Progenitor cell of endocrine pancreas (in vitro differentiated cells): ENCODE measurements around the gene CCL7. TPM values are rescaled to one million over a fixed set of nuclear protein-coding genes. Genes with fewer than 3 reads are reported as not detected.

ENCODE experiments used
- DNase-seq: peaks from one replicate; pipeline ENCODE4 v3.0.0; 2021; ENCODE audit warnings: low spot score; ENCODE audit not compliant: unreplicated experiment
- H3K27ac Mint-ChIP-seq: 2 replicates; pipeline ENCODE4 v1.8.0; 2021; ENCODE audit warnings: mild to moderate bottlenecking, moderate library complexity, mixed read lengths
- H3K27me3 Mint-ChIP-seq: 2 replicates; pipeline ENCODE4 v1.8.0; 2021; ENCODE audit warnings: mixed read lengths
- H3K36me3 Mint-ChIP-seq: 2 replicates; pipeline ENCODE4 v1.8.0; 2022; ENCODE audit warnings: mixed read lengths; ENCODE audit not compliant: insufficient read depth
- H3K4me1 Mint-ChIP-seq: 2 replicates; pipeline ENCODE4 v1.8.0; 2021; ENCODE audit warnings: low read depth, mixed read lengths
- H3K4me3 Mint-ChIP-seq: 2 replicates; pipeline ENCODE4 v1.8.0; 2021; ENCODE audit warnings: low read depth, mild to moderate bottlenecking, moderate library complexity, mixed read lengths
- H3K9me3 Mint-ChIP-seq: 2 replicates; pipeline ENCODE4 v1.8.0; 2021; ENCODE audit warnings: low read depth, mixed read lengths
- total RNA-seq: library from RNA; stranded (reverse); gene quantifications from 2 replicates; pipeline ENCODE4 v1.2.1, GENCODE V29; 2021
- TF ChIP-seq, protein P1 (sequence below): fragments of 200-600 bp; sonication (generic); IDR thresholded peaks from one replicate; pipeline ENCODE4 v1.5.0; 2021; ENCODE audit warnings: antibody characterized with exemption, mild to moderate bottlenecking; ENCODE audit not compliant: unreplicated experiment

CCL7 gene
- total RNA-seq, 1 donor from 2014 or later, result not detected

DNA sequence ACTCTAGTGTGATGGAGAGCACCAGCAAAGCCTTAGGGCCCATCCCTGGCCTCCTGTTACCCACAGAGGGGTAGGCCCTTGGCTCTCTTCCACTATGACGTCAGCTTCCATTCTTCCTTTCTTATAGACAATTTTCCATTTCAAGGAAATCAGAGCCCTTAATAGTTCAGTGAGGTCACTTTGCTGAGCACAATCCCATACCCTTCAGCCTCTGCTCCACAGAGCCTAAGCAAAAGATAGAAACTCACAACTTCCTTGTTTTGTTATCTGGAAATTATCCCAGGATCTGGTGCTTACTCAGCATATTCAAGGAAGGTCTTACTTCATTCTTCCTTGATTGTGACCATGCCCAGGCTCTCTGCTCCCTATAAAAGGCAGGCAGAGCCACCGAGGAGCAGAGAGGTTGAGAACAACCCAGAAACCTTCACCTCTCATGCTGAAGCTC is 49.0 kb downstream of the CCL7 start, which contains the start of gene CCL8:
TSS of gene CCL8 (plus strand) at position 397 of the 445 bp plus-strand sequence. CDS start 67 bp downstream, outside the sequence.
- H3K4me1 Mint-ChIP-seq, result peaks cover 3% of the 10 kb centered on the region
- no peak within 1 kb of the TSS for H3K4me3 Mint-ChIP-seq
- no peaks in the 10 kb centered on the region for H3K9me3 Mint-ChIP-seq
- no peak within 1 kb of the TSS for H3K27ac Mint-ChIP-seq
- H3K36me3 Mint-ChIP-seq, result no peaks in the 10 kb centered on the region
- DNase-seq, result no peak
- TF ChIP-seq, protein P1, sequence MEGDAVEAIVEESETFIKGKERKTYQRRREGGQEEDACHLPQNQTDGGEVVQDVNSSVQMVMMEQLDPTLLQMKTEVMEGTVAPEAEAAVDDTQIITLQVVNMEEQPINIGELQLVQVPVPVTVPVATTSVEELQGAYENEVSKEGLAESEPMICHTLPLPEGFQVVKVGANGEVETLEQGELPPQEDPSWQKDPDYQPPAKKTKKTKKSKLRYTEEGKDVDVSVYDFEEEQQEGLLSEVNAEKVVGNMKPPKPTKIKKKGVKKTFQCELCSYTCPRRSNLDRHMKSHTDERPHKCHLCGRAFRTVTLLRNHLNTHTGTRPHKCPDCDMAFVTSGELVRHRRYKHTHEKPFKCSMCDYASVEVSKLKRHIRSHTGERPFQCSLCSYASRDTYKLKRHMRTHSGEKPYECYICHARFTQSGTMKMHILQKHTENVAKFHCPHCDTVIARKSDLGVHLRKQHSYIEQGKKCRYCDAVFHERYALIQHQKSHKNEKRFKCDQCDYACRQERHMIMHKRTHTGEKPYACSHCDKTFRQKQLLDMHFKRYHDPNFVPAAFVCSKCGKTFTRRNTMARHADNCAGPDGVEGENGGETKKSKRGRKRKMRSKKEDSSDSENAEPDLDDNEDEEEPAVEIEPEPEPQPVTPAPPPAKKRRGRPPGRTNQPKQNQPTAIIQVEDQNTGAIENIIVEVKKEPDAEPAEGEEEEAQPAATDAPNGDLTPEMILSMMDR, result no peak
- peaks cover 2% of the 10 kb centered on the region for H3K27me3 Mint-ChIP-seq

Other genes starting within 250 kb of the CCL7 start
- not detected in 2 replicates for gene CCL2, start 14.9 kb upstream of the CCL7 start, total RNA-seq
- gene CCL11, start 15.5 kb downstream of the CCL7 start, total RNA-seq, result not detected in 2 replicates
- gene CCL8, start 49.2 kb downstream of the CCL7 start, total RNA-seq, result not detected in 2 replicates
- not detected in 2 replicates for gene CCL13, start 86.3 kb downstream of the CCL7 start, total RNA-seq
- gene CCL1, start 93.0 kb downstream of the CCL7 start, total RNA-seq, result not detected in 2 replicates